PC-9 (cell line): Measurements from ENCODE around the gene GSTO2. TPM values are rescaled to one million over a fixed set of nuclear protein-coding genes. Genes with fewer than 3 reads are reported as not detected.

ENCODE experiments used
- BruUV-seq: library from RNA; stranded (reverse); fragments of 400-500 nt; replicated peaks from 2 replicates; lab custom pipeline; 2021; lab: Mats Ljungman, UMichigan
- CTCF ChIA-PET: fragments of 300-600 bp; sonication (Branson Sonifier 250); formaldehyde crosslinking; loops from one replicate; lab custom pipeline; 2022; ENCODE audit warnings: antibody characterized with exemption; lab: Charles Lee
- POLR2A ChIA-PET: fragments of 300-600 bp; sonication (Branson Sonifier 250); formaldehyde crosslinking; loops from one replicate; lab custom pipeline; 2022; ENCODE audit warnings: antibody characterized with exemption; ENCODE audit not compliant: unreplicated experiment; lab: Charles Lee
- DNase-seq, 2 experiments: peaks; one replicate each; pipeline versions ENCODE4 v3.0.0 to v3.0.0-alpha.2; 2015 to 2022; ENCODE audit warnings: mixed read lengths in 1 of 2
- H2AFZ ChIP-seq: fragments of 200-600 bp; sonication (generic); 2 replicates; pipeline ENCODE4 v1.8.1; 2017; ENCODE audit warnings: antibody characterized with exemption
- H3F3A ChIP-seq: fragments of 200-600 bp; sonication (generic); 2 replicates; pipeline ENCODE4 v1.8.1; 2017; ENCODE audit warnings: antibody characterized with exemption, mild to moderate bottlenecking, low read depth; ENCODE audit not compliant: insufficient read depth
- H3K27ac ChIP-seq: fragments of 200-600 bp; sonication (generic); 2 replicates; pipeline ENCODE4 v1.6.1; 2016; ENCODE audit warnings: mixed run types
- H3K27me3 ChIP-seq: fragments of 200-600 bp; sonication (generic); 2 replicates; pipeline ENCODE4 v1.6.1; 2016; ENCODE audit warnings: low read depth, mixed run types; ENCODE audit not compliant: insufficient read depth
- H3K36me3 ChIP-seq: fragments of 200-600 bp; sonication (generic); 2 replicates; pipeline ENCODE4 v1.6.1; 2016; ENCODE audit warnings: low read depth, mixed run types
- H3K4me1 ChIP-seq: fragments of 200-600 bp; sonication (generic); replicated peaks from 2 replicates; pipeline ENCODE4 v1.6.1; 2016; ENCODE audit warnings: mixed run types; ENCODE audit not compliant: insufficient read depth
- H3K4me2 ChIP-seq: fragments of 200-600 bp; sonication (generic); 2 replicates; pipeline ENCODE4 v1.6.1; 2017; ENCODE audit warnings: mixed run types
- H3K4me3 ChIP-seq: fragments of 200-600 bp; sonication (generic); 2 replicates; pipeline ENCODE4 v1.6.1; 2016; ENCODE audit warnings: mixed run types
- H3K79me2 ChIP-seq: fragments of 200-600 bp; sonication (generic); 2 replicates; pipeline ENCODE4 v1.6.1; 2017; ENCODE audit warnings: low read depth, mixed run types
- H3K9me2 ChIP-seq: fragments of 200-600 bp; sonication (generic); 2 replicates; pipeline ENCODE4 v1.8.1; 2017; ENCODE audit warnings: mild to moderate bottlenecking; ENCODE audit not compliant: insufficient read depth
- H3K9me3 ChIP-seq: fragments of 200-600 bp; sonication (generic); 2 replicates; pipeline ENCODE4 v1.8.1; 2016; ENCODE audit warnings: low read depth; ENCODE audit not compliant: insufficient read depth
- H4K20me1 ChIP-seq: fragments of 200-600 bp; sonication (generic); 2 replicates; pipeline ENCODE4 v1.8.1; 2017; ENCODE audit not compliant: insufficient read depth
- CTCF ChIP-seq: fragments of 200-600 bp; sonication (generic); conservative IDR thresholded peaks from 2 replicates; pipeline ENCODE4 v1.6.1; 2017; ENCODE audit warnings: mixed run types, antibody characterized with exemption, mild to moderate bottlenecking, moderate library complexity
- EZH2 ChIP-seq: fragments of 200-600 bp; sonication (generic); IDR thresholded peaks from 2 replicates; pipeline ENCODE4 v1.8.0; 2017; ENCODE audit warnings: antibody characterized with exemption, low read depth
- intact Hi-C: fragments of 100-400 bp; cut with micrococcal nuclease; formaldehyde crosslinking; loops from one replicate; pipeline ENCODE4 v1.10.0; 2022; ENCODE audit not compliant: unreplicated experiment
- total RNA-seq: library from RNA; stranded (reverse); gene quantifications from 2 replicates; pipeline ENCODE4 v1.2.3, GENCODE V29; 2021

Gene GSTO2
- total RNA-seq, 1 experiment from 2014 or later, result 3.3 TPM

GRCh38 chr10:104259999-104260774 is 8.8 kb upstream of the GSTO2 start:
- TF ChIP-seq CTCF, result no peak
- no peak for TF ChIP-seq EZH2
- no peak overlapping the region for H3K4me2 ChIP-seq
- no peak overlapping the region for H3K27ac ChIP-seq
- no peaks in the 10 kb centered on the region for H3K9me3 ChIP-seq
- no peaks in the 10 kb centered on the region for H3K9me2 ChIP-seq
- ChIA-PET POLR2A (no interaction called here), CTCF (no interaction called here)
- peaks cover 22% of the 10 kb centered on the region for H3F3A ChIP-seq
- peaks cover 53% of the 10 kb centered on the region for H3K79me2 ChIP-seq
- no peaks in the 10 kb centered on the region for H3K27me3 ChIP-seq
- peaks cover 28% of the 10 kb centered on the region for H3K4me1 ChIP-seq
- peaks cover 31% of the 10 kb centered on the region for H3K36me3 ChIP-seq
- BruUV-seq, result no TSS peak
- H3K4me3 ChIP-seq, result no peak overlapping the region
- DNase-seq, result no peak
- H2AFZ ChIP-seq, result no peak overlapping the region
- H4K20me1 ChIP-seq, result peaks cover 5% of the 10 kb centered on the region; the same call in 1 of the 2 replicates
- intact Hi-C loops, result no loop called here

GRCh38 chr10:104260775-104261115 is 8.2 kb upstream of the GSTO2 start:
- no peak for DNase-seq
- Histone ChIP-seq H3K27ac (no peak overlapping the region), H2AFZ (no peak overlapping the region), H3K4me3 (no peak overlapping the region), H3K4me2 (no peak overlapping the region), H3K9me2 (no peaks in the 10 kb centered on the region), H3F3A (peaks cover 22% of the 10 kb centered on the region), H3K36me3 (peaks cover 37% of the 10 kb centered on the region), H4K20me1 (peaks cover 5% of the 10 kb centered on the region; the same call in 1 of the 2 replicates), H3K79me2 (peaks cover 48% of the 10 kb centered on the region), H3K27me3 (no peaks in the 10 kb centered on the region), H3K9me3 (no peaks in the 10 kb centered on the region), H3K4me1 (peaks cover 28% of the 10 kb centered on the region)
- TF ChIP-seq CTCF (no peak), EZH2 (no peak)
- ChIA-PET POLR2A (no interaction called here), CTCF (no interaction called here)
- intact Hi-C loops, result no loop called here
- no TSS peak for BruUV-seq

- no peaks in the 10 kb centered on the region for H3K27me3 ChIP-seq
- intact Hi-C loops, result no loop called here
- TF ChIP-seq EZH2 (no peak), CTCF (no peak)
- no peak overlapping the region for H2AFZ ChIP-seq
- H3K4me1 ChIP-seq, result peaks cover 15% of the 10 kb centered on the region
- peaks cover 40% of the 10 kb centered on the region for H3K36me3 ChIP-seq
- H3K9me3 ChIP-seq, result no peaks in the 10 kb centered on the region
- no peak overlapping the region for H3K27ac ChIP-seq
- H3K4me2 ChIP-seq, result no peak overlapping the region
- peaks cover 10% of the 10 kb centered on the region; the same call in 1 of the 2 replicates for H3F3A ChIP-seq
- no TSS peak for BruUV-seq
- no peak for DNase-seq
- POLR2A ChIA-PET, result no interaction called here
- H4K20me1 ChIP-seq, result peaks cover 5% of the 10 kb centered on the region; the same call in 1 of the 2 replicates
- peaks cover 37% of the 10 kb centered on the region for H3K79me2 ChIP-seq
- no peak overlapping the region for H3K4me3 ChIP-seq
- H3K9me2 ChIP-seq, result no peaks in the 10 kb centered on the region
- CTCF ChIA-PET, result no interaction called here
These were observed 6.9 kb upstream of the GSTO2 start for GRCh38 chr10:104262055-104262454.
